HG02610 (cell line): ENCODE measurements around the gene SMARCD2.

ENCODE experiments used
- ATAC-seq: cut with Tn5 transposase; IDR thresholded peaks from one replicate; pipeline ENCODE4 v1.9.1; 2021; ENCODE audit warnings: mild to moderate bottlenecking, moderate library complexity; ENCODE audit not compliant: unreplicated experiment

The SMARCD2 gene

GRCh38 chr17:63833026-63833740 lies 9.3 kb downstream of the SMARCD2 start:
- no peak for ATAC-seq

GRCh38 chr17:63832455-63832854 lies 10.0 kb downstream of the SMARCD2 start:
- ATAC-seq, result no peak

GRCh38 chr17:63832014-63832413 lies 10.5 kb downstream of the SMARCD2 start:
- ATAC-seq, result no peak

GRCh38 chr17:63831505-63831904 lies 11.0 kb downstream of the SMARCD2 start:
- ATAC-seq, result no peak

- ATAC-seq, result no peak
These were observed 11.5 kb downstream of the SMARCD2 start for GRCh38 chr17:63830904-63831491.

- no peak for ATAC-seq
These were observed 12.2 kb downstream of the SMARCD2 start for GRCh38 chr17:63830278-63830677.

- no peak for ATAC-seq
These were observed 13.5 kb downstream of the SMARCD2 start for GRCh38 chr17:63828936-63829335.

- no peak for ATAC-seq
These were observed 14.7 kb downstream of the SMARCD2 start for GRCh38 chr17:63827801-63828221.

GRCh38 chr17:63827002-63827800 lies 15.3 kb downstream of the SMARCD2 start, which contains the start of the genes FTSJ3 and PSMC5:
TSS of gene FTSJ3 (minus strand) at chr17:63827663. CDS start at chr17:63826902, 761 bp downstream.
TSS of gene PSMC5 (plus strand) at chr17:63827431. CDS start at chr17:63827491, 60 bp downstream.
- ATAC-seq, result peak; percentile 83

GRCh38 chr17:63826468-63827001 lies 15.9 kb downstream of the SMARCD2 start:
- peak; percentile 2 for ATAC-seq

- ATAC-seq, result no peak
These were observed 18.1 kb downstream of the SMARCD2 start for GRCh38 chr17:63824362-63824761.

- no peak for ATAC-seq
These were observed 18.7 kb downstream of the SMARCD2 start for GRCh38 chr17:63823659-63824331.

GRCh38 chr17:63822537-63822936 lies 19.9 kb downstream of the SMARCD2 start:
- no peak for ATAC-seq

- no peak for ATAC-seq
These were observed 20.7 kb downstream of the SMARCD2 start for GRCh38 chr17:63821804-63822203.

GRCh38 chr17:63820963-63821561 lies 21.4 kb downstream of the SMARCD2 start:
- no peak for ATAC-seq

GRCh38 chr17:63819585-63820537 lies 22.6 kb downstream of the SMARCD2 start:
- no peak for ATAC-seq

GRCh38 chr17:63819131-63819530 lies 23.4 kb downstream of the SMARCD2 start:
- ATAC-seq, result no peak

- no peak for ATAC-seq
These were observed 24.6 kb downstream of the SMARCD2 start for GRCh38 chr17:63817736-63818385.

- no peak for ATAC-seq
These were observed 25.8 kb downstream of the SMARCD2 start for GRCh38 chr17:63816669-63817068.
